SK-N-SH (cell line): ENCODE results near the gene COL23A1. TPM values are rescaled to one million over a fixed set of nuclear protein-coding genes. Genes with fewer than 3 reads are reported as not detected.

Source experiments
- CTCF ChIA-PET: fragments of 300-600, 350-600 bp; formaldehyde crosslinking; extraction: SDS; loops from one replicate; lab custom pipeline; 2021; lab: Yijun Ruan, JAX
- POLR2A ChIA-PET: fragments of 350-600 bp; sonication (Branson Sonifier 250); formaldehyde crosslinking; extraction: SDS; loops from one replicate; lab custom pipeline; 2020; ENCODE audit warnings: antibody characterized with exemption, inconsistent platforms; lab: Yijun Ruan, JAX
- DNase-seq: peaks from one replicate; pipeline ENCODE4 v3.0.0; 2012
- H2AFZ ChIP-seq: fragments of 200-600 bp; sonication (generic); 2 replicates; pipeline ENCODE4 v1.8.1; 2016; ENCODE audit warnings: antibody characterized with exemption, mild to moderate bottlenecking, low read depth
- H3F3A ChIP-seq: fragments of 200-600 bp; sonication (generic); replicated peaks from 2 replicates; pipeline ENCODE3; 2016; ENCODE audit warnings: antibody characterized with exemption, mild to moderate bottlenecking; ENCODE audit not compliant: insufficient read depth
- H3K27ac ChIP-seq, 2 experiments: fragments of 200-500 bp in 1 of 2; fragments of 200-600 bp in 1 of 2; sonication (Bioruptor generic) in 1 of 2; sonication (generic), shearing (Covaris generic) in 1 of 2; 2 replicates each; pipeline versions ENCODE4 v1.5.1 to v1.6.1; 2014 to 2016; ENCODE audit warnings: low read depth in 2 of 2, inconsistent platforms in 1 of 2, low read length in 1 of 2, mild to moderate bottlenecking in 1 of 2, mixed read lengths in 1 of 2
- H3K27me3 ChIP-seq: fragments of 200-600 bp; sonication (generic), shearing (Covaris generic); 2 replicates; pipeline ENCODE4 v1.6.1; 2016; ENCODE audit warnings: mixed run types; ENCODE audit not compliant: insufficient read depth
- H3K36me3 ChIP-seq, 2 experiments: fragments of 200-500 bp in 1 of 2; fragments of 200-600 bp in 1 of 2; sonication (Bioruptor generic) in 1 of 2; sonication (generic) in 1 of 2; replicated peaks in 1 of 2; 2 replicates each; pipeline versions ENCODE3 to v1.5.1; 2014 to 2016; ENCODE audit warnings: low read length in 1 of 2, mild to moderate bottlenecking in 1 of 2; ENCODE audit not compliant: insufficient read depth in 2 of 2, control insufficient read depth in 1 of 2
- H3K4me1 ChIP-seq, 2 experiments: fragments of 200-500 bp in 1 of 2; fragments of 200-600 bp in 1 of 2; sonication (Bioruptor generic) in 1 of 2; sonication (generic), shearing (Covaris generic) in 1 of 2; 2 replicates each; pipeline versions ENCODE4 v1.5.1 to v1.6.1; 2014 to 2016; ENCODE audit warnings: low read depth in 1 of 2, low read length in 1 of 2, mixed run types in 1 of 2; ENCODE audit not compliant: insufficient read depth in 2 of 2, control insufficient read depth in 1 of 2
- H3K4me2 ChIP-seq: fragments of 200-600 bp; sonication (generic), shearing (Covaris generic); 2 replicates; pipeline ENCODE4 v1.6.1; 2017; ENCODE audit warnings: mixed run types
- H3K4me3 ChIP-seq, 2 experiments: fragments of 200-500 bp in 1 of 2; fragments of 200-600 bp in 1 of 2; sonication (Bioruptor generic) in 1 of 2; sonication (generic), shearing (Covaris generic) in 1 of 2; 2 replicates each; pipeline versions ENCODE4 v1.5.1 to v1.8.1; 2014 to 2016; ENCODE audit warnings: low read depth in 2 of 2, inconsistent platforms in 1 of 2, low read length in 1 of 2, mild to moderate bottlenecking in 1 of 2, mixed read lengths in 1 of 2, moderate library complexity in 1 of 2
- H3K79me2 ChIP-seq: fragments of 200-600 bp; sonication (generic); 2 replicates; pipeline ENCODE4 v1.8.1; 2017; ENCODE audit warnings: mild to moderate bottlenecking; ENCODE audit not compliant: insufficient read depth
- H3K9ac ChIP-seq: fragments of 200-600 bp; sonication (generic); 2 replicates; pipeline ENCODE4 v1.6.1; 2017; ENCODE audit warnings: mixed run types
- H3K9me2 ChIP-seq: fragments of 200-600 bp; sonication (generic); 2 replicates; pipeline ENCODE4 v1.6.1; 2017; ENCODE audit warnings: mixed run types
- H3K9me3 ChIP-seq: fragments of 200-600 bp; sonication (generic); 2 replicates; pipeline ENCODE4 v1.6.1; 2017; ENCODE audit warnings: mixed run types, mild to moderate bottlenecking, moderate library complexity
- H4K20me1 ChIP-seq: fragments of 200-600 bp; sonication (generic); 2 replicates; pipeline ENCODE4 v1.6.1; 2017; ENCODE audit warnings: mild to moderate bottlenecking, mixed run types; ENCODE audit not compliant: insufficient read depth
- CTCF ChIP-seq: fragments of 200-600 bp; sonication (generic); IDR thresholded peaks from 2 replicates; pipeline ENCODE4 v1.6.1; 2017; ENCODE audit warnings: antibody characterized with exemption, mild to moderate bottlenecking, moderate library complexity
- EP300 ChIP-seq, 2 experiments: IDR thresholded peaks; 2 replicates each; pipeline versions ENCODE4 v1.4.0 to v1.6.1; 2012; ENCODE audit warnings: borderline replicate concordance in 1 of 2, low read depth in 1 of 2, low read length in 1 of 2
- FOSL2 ChIP-seq: IDR thresholded peaks from 2 replicates; pipeline ENCODE4 v1.4.0; 2012; ENCODE audit warnings: low read depth, mild to moderate bottlenecking, moderate library complexity, borderline replicate concordance
- FOXJ3 ChIP-seq: sonication (generic); formaldehyde crosslinking; IDR thresholded peaks from 2 replicates; pipeline ENCODE4 v1.5.1; 2020; ENCODE audit warnings: mild to moderate bottlenecking, missing genetic modification reagents
- GABPA ChIP-seq: IDR thresholded peaks from 2 replicates; pipeline ENCODE4 v1.4.0; 2012; ENCODE audit warnings: low read depth, mild to moderate bottlenecking
- IRF3 ChIP-seq: fragments of 150-350 bp; IDR thresholded peaks from 2 replicates; pipeline ENCODE4 v1.6.1; 2016; ENCODE audit warnings: mild to moderate bottlenecking, low read depth, low read length
- MAX ChIP-seq: IDR thresholded peaks from 2 replicates; pipeline ENCODE4 v1.4.0; 2012; ENCODE audit warnings: low read depth
- NFIC ChIP-seq: IDR thresholded peaks from 2 replicates; pipeline ENCODE4 v1.4.0; 2012; ENCODE audit warnings: borderline replicate concordance
- NRF1 ChIP-seq: IDR thresholded peaks from 2 replicates; pipeline ENCODE4 v1.6.1; 2012; ENCODE audit warnings: low read depth, mild to moderate bottlenecking, low read length
- POLR2AphosphoS5 ChIP-seq: IDR thresholded peaks from 2 replicates; pipeline ENCODE4 v1.6.1; 2012; ENCODE audit warnings: low read depth, low read length
- REST ChIP-seq: IDR thresholded peaks from 2 replicates; pipeline ENCODE4 v1.6.1; 2012; ENCODE audit warnings: mild to moderate bottlenecking, low read depth, low read length, moderate library complexity
- RXRA ChIP-seq: IDR thresholded peaks from 2 replicates; pipeline ENCODE4 v1.4.0; 2012; ENCODE audit warnings: low read depth, mild to moderate bottlenecking, borderline replicate concordance
- SIN3A ChIP-seq: IDR thresholded peaks from 2 replicates; pipeline ENCODE4 v1.6.1; 2012; ENCODE audit warnings: low read depth, mild to moderate bottlenecking, low read length, moderate library complexity, borderline replicate concordance
- SMC3 ChIP-seq: IDR thresholded peaks from 2 replicates; pipeline ENCODE4 v1.6.1; 2012; ENCODE audit warnings: low read depth, low read length, improper control_type of control experiment
- TAF1 ChIP-seq: IDR thresholded peaks from 2 replicates; pipeline ENCODE4 v1.6.1; 2012; ENCODE audit warnings: low read depth, mild to moderate bottlenecking, low read length, moderate library complexity, borderline replicate concordance
- TEAD4 ChIP-seq: IDR thresholded peaks from 2 replicates; pipeline ENCODE4 v1.4.0; 2012; ENCODE audit warnings: mild to moderate bottlenecking, borderline replicate concordance; ENCODE audit not compliant: insufficient read depth
- YY1 ChIP-seq: IDR thresholded peaks from 2 replicates; pipeline ENCODE4 v1.4.0; 2012; ENCODE audit warnings: low read depth, mild to moderate bottlenecking
- WGBS: methylation state at CpG from one replicate; pipeline ENCODE4 v1.1.6; 2017; ENCODE audit warnings: low lambda C conversion rate; 5-methylcytosine and 5-hydroxymethylcytosine counted together
- polyA plus RNA-seq, 3 experiments: library from polyadenylated mRNA; depleted of rRNA; stranded (reverse); fragments of >200 nt; gene quantifications; 2 replicates each; pipeline ENCODE4 v1.2.3, GENCODE V29; 2012

The COL23A1 gene
- polyA plus RNA-seq, 1 of the 3 experiments (the other 2 are of a cell fraction): 0.10 TPM

GRCh38 chr5:178507151-178507932 lies 82.9 kb downstream of the COL23A1 start:
- H3K9ac ChIP-seq: no peak overlapping the region
- ChIA-PET POLR2A (no interaction called here), CTCF (interaction anchor here (1.0 kb wide), 1 partner anchor 12 kb away, joined by 3 read pairs; no protein-coding TSS in a partner anchor)
- H3K9me2 ChIP-seq: no peaks in the 10 kb centered on the region
- no peaks in the 10 kb centered on the region for H3K9me3 ChIP-seq
- no peak overlapping the region for H3K4me3 ChIP-seq
- H2AFZ ChIP-seq: no peak overlapping the region
- no peak for TF ChIP-seq FOXJ3 (CRISPR knock-in tag)
- TF ChIP-seq CTCF: no peak
- TF ChIP-seq MAX: no peak
- no peak for TF ChIP-seq POLR2AphosphoS5
- TF ChIP-seq NFIC: no peak
- TF ChIP-seq SMC3: no peak
- TF ChIP-seq GABPA: no peak
- TF ChIP-seq IRF3: no peak
- no peak for TF ChIP-seq EP300 (IDR thresholded peaks at IDR 0.05; ENCODE audit: borderline replicate concordance in 1 of 2, low read depth in 1 of 2, low read length in 1 of 2)
- no peak for TF ChIP-seq TAF1
- no peak for TF ChIP-seq YY1
- no peak for TF ChIP-seq SIN3A
- WGBS: 22% methylated on average over 12 of the region's 12 CpGs
- H4K20me1 ChIP-seq: no peaks in the 10 kb centered on the region
- no peaks in the 10 kb centered on the region for H3K79me2 ChIP-seq
- H3K4me2 ChIP-seq: no peak overlapping the region
- H3K27ac ChIP-seq: no peak overlapping the region
- H3F3A ChIP-seq: no peaks in the 10 kb centered on the region
- no peaks in the 10 kb centered on the region for H3K27me3 ChIP-seq
- H3K36me3 ChIP-seq: no peaks in the 10 kb centered on the region
- peaks cover 0 to 13% of the 10 kb centered on the region in 2 experiments; a peak in 1 of 4 replicates for H3K4me1 ChIP-seq
- no peak for DNase-seq

- Histone ChIP-seq H3K9ac (no peak overlapping the region), H3F3A (no peaks in the 10 kb centered on the region), H3K4me2 (no peak overlapping the region), H2AFZ (no peak overlapping the region), H3K79me2 (no peaks in the 10 kb centered on the region), H3K9me3 (no peaks in the 10 kb centered on the region), H3K4me3 (no peak overlapping the region), H4K20me1 (no peaks in the 10 kb centered on the region), H3K27me3 (no peaks in the 10 kb centered on the region), H3K4me1 (peaks cover 0 to 13% of the 10 kb centered on the region in 2 experiments; a peak in 1 of 4 replicates), H3K9me2 (no peaks in the 10 kb centered on the region), H3K27ac (no peak overlapping the region; a peak in 1 of 4 replicates), H3K36me3 (no peaks in the 10 kb centered on the region)
- POLR2A ChIA-PET: no interaction called here
- DNase-seq: no peak
- 35% methylated on average over 10 of the region's 13 CpGs for whole genome bisulfite sequencing
- CTCF ChIA-PET: no interaction called here
- TF ChIP-seq SMC3 (no peak), MAX (no peak), NFIC (no peak), YY1 (no peak), TEAD4 (no peak), NRF1 (no peak), FOSL2 (no peak), REST (no peak), RXRA (no peak)
Observed at GRCh38 chr5:178505639-178506407, 84.4 kb downstream of the COL23A1 start.
